SK-N-MC (cell line): Measurements from ENCODE around the gene PLD3.

Source experiments
- EZH2 ChIP-seq: fragments of 200-600 bp; sonication (generic); IDR thresholded peaks from one replicate; pipeline ENCODE4 v1.6.1; 2017; ENCODE audit warnings: antibody characterized with exemption
- POLR2AphosphoS5 ChIP-seq: IDR thresholded peaks from 2 replicates; pipeline ENCODE4 v1.6.1; 2012; ENCODE audit warnings: mild to moderate bottlenecking, low read depth, low read length, borderline replicate concordance

DNA sequence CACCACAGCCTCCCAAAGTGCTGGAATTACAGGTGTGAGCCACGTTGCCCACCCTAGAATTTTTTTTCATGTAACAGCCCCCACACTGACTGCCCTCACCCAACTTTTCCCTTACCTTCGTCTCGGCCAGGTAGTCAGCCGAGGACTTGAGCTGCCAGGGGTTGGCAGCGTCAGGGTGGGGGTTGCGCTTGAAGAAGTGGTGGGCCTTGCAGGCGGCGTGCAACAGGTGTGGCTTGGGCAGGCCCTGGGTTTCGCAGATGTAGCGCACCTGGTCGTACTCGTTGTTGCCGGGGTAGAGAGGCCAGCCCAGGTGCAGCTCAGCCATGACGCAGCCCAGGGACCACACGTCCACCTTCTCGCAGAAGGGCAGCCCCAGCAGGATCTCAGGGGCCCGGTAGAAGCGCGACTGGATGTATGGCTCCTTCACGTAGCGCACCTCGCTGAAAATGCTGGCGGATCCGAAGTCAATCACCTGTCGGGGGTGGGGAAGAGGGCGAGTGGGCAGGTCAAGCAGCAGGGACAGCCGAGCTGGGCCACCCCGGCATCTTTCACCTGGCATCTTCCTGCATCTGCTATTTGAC lies 35.3 kb downstream of the PLD3 start:
- TF ChIP-seq POLR2AphosphoS5 (no peak), EZH2 (no peak)
